H1 (cell line): ENCODE data around the gene TMIGD2. TPM values are rescaled to one million over a fixed set of nuclear protein-coding genes. Genes with fewer than 3 reads are reported as not detected.

Experiments used
- CTCF ChIA-PET: fragments of 300-600 bp; sonication (Branson Sonifier 250); formaldehyde crosslinking; loops from one replicate; lab custom pipeline; 2021; ENCODE audit not compliant: partially characterized antibody; lab: Charles Lee
- POLR2A ChIA-PET: fragments of 300-600 bp; sonication (Branson Sonifier 250); formaldehyde crosslinking; loops from one replicate; lab custom pipeline; 2021; ENCODE audit warnings: inconsistent platforms; ENCODE audit not compliant: partially characterized antibody; lab: Charles Lee
- DNase-seq, 2 experiments: peaks; one replicate each; pipeline versions ENCODE4 v3.0.0 to v3.0.0-alpha.2; 2010 to 2022; ENCODE audit warnings: low spot score in 2 of 2, low read depth in 1 of 2, mixed read lengths in 1 of 2
- FAIRE-seq: peaks from 2 replicates; lab custom pipeline; 2011; peaks lifted over from hg19 to GRCh38; lab: Jason Lieb, UNC
- H2AFZ ChIP-seq: 2 replicates; pipeline ENCODE4 v1.8.1; 2012; ENCODE audit warnings: low read length, inconsistent platforms
- H2AK5ac ChIP-seq: 2 replicates; pipeline ENCODE4 v1.6.1; 2013; ENCODE audit warnings: low read depth, low read length
- H2BK120ac ChIP-seq: replicated peaks from 2 replicates; pipeline ENCODE3; 2013; ENCODE audit warnings: low read depth, low read length, inconsistent platforms
- H2BK12ac ChIP-seq: 2 replicates; pipeline ENCODE4 v1.6.1; 2013; ENCODE audit warnings: low read depth, low read length
- H2BK15ac ChIP-seq: 2 replicates; pipeline ENCODE4 v1.6.1; 2013; ENCODE audit warnings: low read length
- H2BK20ac ChIP-seq: 2 replicates; pipeline ENCODE4 v1.6.1; 2013; ENCODE audit warnings: low read length
- H2BK5ac ChIP-seq: 2 replicates; pipeline ENCODE4 v1.6.1; 2013; ENCODE audit warnings: low read depth, low read length
- H3K14ac ChIP-seq: 2 replicates; pipeline ENCODE4 v1.6.1; 2013; ENCODE audit warnings: inconsistent platforms; ENCODE audit not compliant: insufficient read length
- H3K18ac ChIP-seq: 2 replicates; pipeline ENCODE4 v1.6.1; 2013; ENCODE audit warnings: low read length; ENCODE audit errors: extremely low read depth
- H3K23ac ChIP-seq: 2 replicates; pipeline ENCODE4 v1.6.1; 2013; ENCODE audit warnings: inconsistent platforms; ENCODE audit not compliant: insufficient read length
- H3K23me2 ChIP-seq: 2 replicates; pipeline ENCODE4 v1.6.1; 2013; ENCODE audit warnings: low read depth, low read length
- H3K27ac ChIP-seq: 2 replicates; pipeline ENCODE4 v1.6.1; 2011; ENCODE audit warnings: low read depth, low read length, inconsistent platforms
- H3K27me3 ChIP-seq, 4 experiments: replicated peaks in 1 of 4; 1 replicate in 1 of 4; 2 replicates in 3 of 4; pipeline versions ENCODE4 v1.6.1 to v1.8.1; 2011 to 2013; ENCODE audit warnings: low read length in 3 of 4, mild to moderate bottlenecking in 3 of 4, inconsistent platforms in 2 of 4, mixed read lengths in 2 of 4, moderate library complexity in 1 of 4; ENCODE audit not compliant: control insufficient read depth in 3 of 4, insufficient read depth in 3 of 4; ENCODE audit errors: extremely low read depth in 1 of 4
- H3K36me3 ChIP-seq, 4 experiments: 2 replicates each; pipeline versions ENCODE4 v1.6.1 to v1.8.1; 2011 to 2013; ENCODE audit warnings: mild to moderate bottlenecking in 4 of 4, low read length in 3 of 4, moderate library complexity in 2 of 4, control low read depth in 1 of 4, inconsistent platforms in 1 of 4; ENCODE audit not compliant: insufficient read depth in 4 of 4, control insufficient read depth in 2 of 4
- H3K4ac ChIP-seq: replicated peaks from 2 replicates; pipeline ENCODE3; 2013; ENCODE audit warnings: low read length, low read depth, mixed read lengths, inconsistent platforms; ENCODE audit not compliant: insufficient read length
- H3K4me1 ChIP-seq, 4 experiments: replicated peaks in 1 of 4; 1 replicate in 1 of 4; 2 replicates in 3 of 4; pipeline versions ENCODE4 v1.6.1 to v1.8.1; 2011 to 2013; ENCODE audit warnings: low read length in 3 of 4, inconsistent platforms in 2 of 4, mixed read lengths in 1 of 4; ENCODE audit not compliant: insufficient read depth in 4 of 4, control insufficient read depth in 3 of 4
- H3K4me2 ChIP-seq, 2 experiments: 2 replicates each; pipeline versions ENCODE4 v1.6.1 to v1.8.1; 2011 to 2013; ENCODE audit warnings: low read depth in 2 of 2, low read length in 2 of 2, control low read depth in 1 of 2, inconsistent platforms in 1 of 2, mild to moderate bottlenecking in 1 of 2; ENCODE audit not compliant: insufficient read depth in 1 of 2
- H3K4me3 ChIP-seq, 4 experiments: fragments of 200-600, 300-600 bp in 1 of 4; sonication (generic), shearing (Covaris generic), sonication (Bioruptor Twin) in 1 of 4; 2 replicates each; pipeline versions ENCODE4 v1.5.1 to v1.8.1; 2011 to 2016; ENCODE audit warnings: low read length in 4 of 4, low read depth in 3 of 4, control low read depth in 2 of 4, inconsistent platforms in 2 of 4, mild to moderate bottlenecking in 2 of 4, mixed read lengths in 1 of 4, moderate library complexity in 1 of 4; ENCODE audit not compliant: insufficient read depth in 2 of 4; ENCODE audit errors: extremely low read depth in 1 of 4
- H3K56ac ChIP-seq: replicated peaks from 2 replicates; pipeline ENCODE3; 2013; ENCODE audit warnings: low read depth, mild to moderate bottlenecking, mixed read lengths, low read length, inconsistent platforms; ENCODE audit not compliant: insufficient read length
- H3K79me1 ChIP-seq: 2 replicates; pipeline ENCODE4 v1.6.1; 2013; ENCODE audit warnings: low read depth, low read length, control low read depth
- H3K79me2 ChIP-seq, 2 experiments: 2 replicates each; pipeline versions ENCODE4 v1.6.1 to v1.8.1; 2012 to 2013; ENCODE audit warnings: low read length in 2 of 2, mild to moderate bottlenecking in 2 of 2, inconsistent platforms in 1 of 2; ENCODE audit not compliant: insufficient read depth in 2 of 2, control insufficient read depth in 1 of 2
- H3K9ac ChIP-seq, 4 experiments: replicated peaks in 1 of 4; 1 replicate in 1 of 4; 2 replicates in 3 of 4; pipeline versions ENCODE4 v1.6.1 to v1.8.1; 2011 to 2013; ENCODE audit warnings: low read depth in 3 of 4, low read length in 3 of 4, control low read depth in 2 of 4, mild to moderate bottlenecking in 2 of 4, moderate library complexity in 2 of 4, inconsistent platforms in 1 of 4; ENCODE audit errors: extremely low read depth in 1 of 4
- H3K9me3 ChIP-seq, 2 experiments: 2 replicates each; pipeline versions ENCODE4 v1.6.1 to v1.8.1; 2012 to 2013; ENCODE audit warnings: mild to moderate bottlenecking in 2 of 2, moderate library complexity in 2 of 2, control low read depth in 1 of 2, inconsistent platforms in 1 of 2, low read depth in 1 of 2, low read length in 1 of 2, mixed read lengths in 1 of 2; ENCODE audit not compliant: insufficient read depth in 2 of 2
- H4K20me1 ChIP-seq, 2 experiments: replicated peaks in 1 of 2; 2 replicates each; pipeline versions ENCODE3 to v1.8.1; 2011 to 2013; ENCODE audit warnings: inconsistent platforms in 2 of 2, low read length in 2 of 2, mild to moderate bottlenecking in 1 of 2; ENCODE audit not compliant: insufficient read depth in 2 of 2, control insufficient read depth in 1 of 2
- H4K5ac ChIP-seq: 2 replicates; pipeline ENCODE4 v1.6.1; 2013; ENCODE audit warnings: low read length, low read depth, mixed read lengths, inconsistent platforms; ENCODE audit not compliant: insufficient read length
- H4K8ac ChIP-seq: 2 replicates; pipeline ENCODE4 v1.8.0; 2013; ENCODE audit warnings: mild to moderate bottlenecking, moderate library complexity, low read length, inconsistent platforms; ENCODE audit not compliant: insufficient read depth; ENCODE audit errors: extremely low read depth
- H4K91ac ChIP-seq: replicated peaks from 2 replicates; pipeline ENCODE3; 2013; ENCODE audit warnings: low read length, mixed read lengths, inconsistent platforms; ENCODE audit not compliant: insufficient read length
- E2F6 ChIP-seq: IDR thresholded peaks from 2 replicates; pipeline ENCODE4 v1.6.1; 2012; ENCODE audit warnings: inconsistent platforms
- NRF1 ChIP-seq: IDR thresholded peaks from 2 replicates; pipeline ENCODE4 v1.6.1; 2011; ENCODE audit warnings: mild to moderate bottlenecking, low read depth, low read length, improper control_type of control experiment
- POLR2AphosphoS5 ChIP-seq: IDR thresholded peaks from 2 replicates; pipeline ENCODE4 v1.6.1; 2011; ENCODE audit warnings: low read depth, low read length
- SIRT6 ChIP-seq: IDR thresholded peaks from one replicate; pipeline ENCODE4 v1.7.1; 2012; ENCODE audit warnings: low read length, inconsistent platforms
- SP1 ChIP-seq: IDR thresholded peaks from 2 replicates; pipeline ENCODE4 v1.6.1; 2011; ENCODE audit warnings: low read depth, low read length
- SUZ12 ChIP-seq: fragments of 200-600 bp; sonication (generic); IDR thresholded peaks from 2 replicates; pipeline ENCODE4 v1.6.1; 2012; ENCODE audit warnings: mild to moderate bottlenecking, inconsistent platforms, low read length, moderate library complexity, mixed read lengths
- TAF7 ChIP-seq: optimal IDR thresholded peaks from 2 replicates; pipeline ENCODE3; 2011; ENCODE audit warnings: low read depth, mild to moderate bottlenecking, inconsistent platforms, low read length, moderate library complexity, borderline replicate concordance
- WGBS, 2 experiments: shearing (Covaris generic) in 1 of 2; methylation state at CpG; one replicate each; pipeline versions ENCODE4 v1.1.6 to v1.1.7; 2013 to 2015; ENCODE audit warnings: low lambda C conversion rate in 2 of 2, mixed read lengths in 2 of 2, inconsistent platforms in 1 of 2, low coverage in 1 of 2, missing lambda C conversion rate in 1 of 2; ENCODE audit not compliant: insufficient replicate concordance in 2 of 2, insufficient coverage in 1 of 2, insufficient read length in 1 of 2; ENCODE audit errors: extremely low coverage in 1 of 2, missing lambda C conversion rate in 1 of 2; 5-methylcytosine and 5-hydroxymethylcytosine counted together
- long read RNA-seq, 2 experiments: library from RNA in 1 of 2; library from capped mRNA in 1 of 2; stranded (forward); transcript quantifications; one replicate each; pipeline ENCODE4 v2.0.0, GENCODE V29; 2021; ENCODE audit warnings: inconsistent platforms in 1 of 2
- polyA minus RNA-seq, 3 experiments: library from RNA; depleted of rRNA, polyadenylated mRNA; stranded (reverse); fragments of >200 nt; gene quantifications; 1 replicate in 2 of 3; 2 replicates in 1 of 3; pipeline ENCODE4 v1.2.3, GENCODE V29; 2011
- polyA plus RNA-seq, 7 experiments: library from polyadenylated mRNA; depleted of rRNA in 3 of 7; stranded (reverse) in 5 of 7; unstranded in 2 of 7; fragments of >200 nt in 5 of 7; fragments of 200-250 nt in 2 of 7; gene quantifications; 1 replicate in 5 of 7; 2 replicates in 1 of 7; 4 replicates in 1 of 7; pipeline versions ENCODE4 v1.2.1 to v1.2.3, GENCODE V29; 2011 to 2013; ENCODE audit warnings: missing spikeins in 2 of 7, mixed read lengths in 2 of 7
- total RNA-seq: library from RNA; stranded (reverse); fragmentation: NEBNext Ultra II Directional; extraction: Animal tissue kit (Norgen Biotek cat#: 25700); gene quantifications from 2 replicates; pipeline ENCODE4 v1.2.1, GENCODE V29; 2021

Gene TMIGD2
- total RNA-seq, result 0.38 and 0.41 TPM in 2 replicates
- polyA plus RNA-seq (2011; rRNA removed), result 0.39 and 0.58 TPM in 2 replicates
- polyA plus RNA-seq (2011; cell fraction: cytosol; rRNA removed), result 0.40 TPM
- 0.17 TPM for polyA plus RNA-seq (2011; cell fraction: nucleus; rRNA removed)
- polyA plus RNA-seq (2012, experiment 1 of 2), result 0.19 to 0.50 TPM (median 0.50 TPM) in 3 of 4 replicates, not detected in the other
- polyA plus RNA-seq (2012, experiment 2 of 2), result 0.55 TPM
- 1.1 TPM for polyA plus RNA-seq (2013, experiment 1 of 2)
- polyA plus RNA-seq (2013, experiment 2 of 2), result 1.1 TPM
- polyA minus RNA-seq (2011; rRNA and poly(A)+ RNA removed), result not detected in 2 replicates
- not detected for polyA minus RNA-seq (2011; cell fraction: cytosol; rRNA and poly(A)+ RNA removed)
- not detected for polyA minus RNA-seq (2011; cell fraction: nucleus; rRNA and poly(A)+ RNA removed)
- long read RNA-seq, experiment 1, partial matches to known transcripts, result 1 of 1 reads
- long read RNA-seq, experiment 1, other reads (novel, unspliced or antisense), result 0 of 1 reads
- long read RNA-seq, experiment 2, result 0 reads

GRCh38 chr19:4302243-4302640 lies at the start of gene TMIGD2:
TMIGD2 (minus strand) TSS chr19:4302389; CDS start chr19:4302385, 4 bp downstream.
- no peaks in the 10 kb centered on the region for H3K79me2 ChIP-seq
- 0 out of 2 replicates have a peak within 1 kb of the TSS, but pooled peaks have one; percentile 50 for H2BK12ac ChIP-seq
- no peak within 1 kb of the TSS for H3K14ac ChIP-seq
- H3K9me3 ChIP-seq, result no peaks in the 10 kb centered on the region
- no peaks in the 10 kb centered on the region for H3K27me3 ChIP-seq
- no peak within 1 kb of the TSS for H3K56ac ChIP-seq
- FAIRE-seq, result no peak
- H3K4me1 ChIP-seq, result peaks cover 0 to 11% (median 0%) of the 10 kb centered on the region in 4 experiments; a peak in 3 of 7 replicates
- ChIA-PET CTCF (interaction anchor here (1.0 to 2.0 kb wide), 4 partner anchors 8 to 69 kb away, joined by 3 to 10 read pairs (median 4); no protein-coding TSS in a partner anchor), POLR2A (interaction anchor here (0.8 to 2.6 kb wide), 6 partner anchors 9 to 40 kb away, joined by 3 to 12 read pairs (median 3); partner anchors contain the start of gene MPND)
- H2BK15ac ChIP-seq, result no peak within 1 kb of the TSS
- H2BK20ac ChIP-seq, result no peak within 1 kb of the TSS
- no peak within 1 kb of the TSS for H3K9ac ChIP-seq
- no peak within 1 kb of the TSS for H3K4me2 ChIP-seq
- no peak within 1 kb of the TSS for H4K8ac ChIP-seq
- no peak within 1 kb of the TSS for H4K5ac ChIP-seq
- H3K23ac ChIP-seq, result no peak within 1 kb of the TSS
- peaks cover 3% of the 10 kb centered on the region; the same call in 1 of the 2 replicates for H3K79me1 ChIP-seq
- peaks cover 0 to 5% (median 1%) of the 10 kb centered on the region in 4 experiments; a peak in 3 of 8 replicates for H3K36me3 ChIP-seq
- no peaks in the 10 kb centered on the region; the same call in 1 of the 2 replicates for H3K23me2 ChIP-seq
- peaks cover 0 to 2% of the 10 kb centered on the region in 2 experiments for H4K20me1 ChIP-seq
- H3K27ac ChIP-seq, result no peak within 1 kb of the TSS
- DNase-seq, result no peak
- 87% methylated on average over 8 of the region's 8 CpGs; no CpG with 5 or more reads in 1 of the 2 experiments for WGBS, 2 experiments
- H3K4ac ChIP-seq, result no peak within 1 kb of the TSS
- H2AFZ ChIP-seq, result no peak within 1 kb of the TSS
- H3K18ac ChIP-seq, result no peak within 1 kb of the TSS
- H2AK5ac ChIP-seq, result no peak within 1 kb of the TSS
- H3K4me3 ChIP-seq, result no peak within 1 kb of the TSS
- no peak within 1 kb of the TSS for H2BK120ac ChIP-seq
- peak within 1 kb of the TSS; percentile 5 for H4K91ac ChIP-seq
- TF ChIP-seq POLR2AphosphoS5, result no peak
- TF ChIP-seq SP1, result no peak
- TF ChIP-seq TAF7, result no peak
- no peak for TF ChIP-seq SUZ12
- TF ChIP-seq E2F6, result no peak
- no peak for TF ChIP-seq SIRT6
- no peak for TF ChIP-seq NRF1
- H2BK5ac ChIP-seq, result no peak within 1 kb of the TSS
